ENCODE measurements around the gene PPHLN1. TPM values are rescaled to one million over a fixed set of nuclear protein-coding genes. Genes with fewer than 3 reads are reported as not detected.

PPHLN1 gene
- total RNA-seq, 2 donors from 2014 or later, result 43.4 to 45.3 TPM

GRCh38 chr12:42409471-42409870, 83.5 kb downstream of the PPHLN1 start:
- intact Hi-C loops (cut with DNase I), result no loop called here

GRCh38 chr12:42410340-42410739, 84.4 kb downstream of the PPHLN1 start:
- no peak for DNase-seq (ENCODE audit: low spot score)
- intact Hi-C loops (cut with DNase I), result no loop called here

More at GRCh38 chr12:42409471-42409870, 83.5 kb downstream of the PPHLN1 start:
- no peak for DNase-seq (ENCODE audit: low spot score)

GRCh38 chr12:42420395-42420794, 94.4 kb downstream of the PPHLN1 start:
- intact Hi-C loops (cut with DNase I), result no loop called here
- no peak for DNase-seq (ENCODE audit: low spot score)

GRCh38 chr12:42421844-42422779, 96.1 kb downstream of the PPHLN1 start:
- no peak for DNase-seq (ENCODE audit: low spot score)
- intact Hi-C loops (cut with DNase I), result no loop called here

- no peak for DNase-seq (ENCODE audit: low spot score)
- intact Hi-C loops (cut with DNase I), result no loop called here
Observed at GRCh38 chr12:42422785-42423184, 96.8 kb downstream of the PPHLN1 start.

- no peak for DNase-seq (ENCODE audit: low spot score)
- intact Hi-C loops (cut with DNase I), result no loop called here
Observed at GRCh38 chr12:42426746-42427145, 100.8 kb downstream of the PPHLN1 start.

- intact Hi-C loops (cut with DNase I), result no loop called here
- DNase-seq (ENCODE audit: low spot score), result no peak
Observed at GRCh38 chr12:42428850-42429249, 102.9 kb downstream of the PPHLN1 start.

GRCh38 chr12:42432517-42433140, 106.7 kb downstream of the PPHLN1 start:
- intact Hi-C loops (cut with DNase I), result no loop called here
- DNase-seq (ENCODE audit: low spot score), result no peak

- intact Hi-C loops (cut with DNase I), result no loop called here
- DNase-seq (ENCODE audit: low spot score), result no peak
Observed at GRCh38 chr12:42440608-42441007, 114.6 kb downstream of the PPHLN1 start.

GRCh38 chr12:42442311-42442759, 116.4 kb downstream of the PPHLN1 start:
- DNase-seq (ENCODE audit: low spot score), result no peak
- intact Hi-C loops (cut with DNase I), result no loop called here

GRCh38 chr12:42442888-42443287, 116.9 kb downstream of the PPHLN1 start:
- intact Hi-C loops (cut with DNase I), result no loop called here

GRCh38 chr12:42444192-42444943, 118.4 kb downstream of the PPHLN1 start:
- no peak for DNase-seq (ENCODE audit: low spot score)
- intact Hi-C loops (cut with DNase I), result no loop called here

More at GRCh38 chr12:42442888-42443287, 116.9 kb downstream of the PPHLN1 start:
- no peak for DNase-seq (ENCODE audit: low spot score)

- DNase-seq (ENCODE audit: low spot score), result no peak
- intact Hi-C loops (cut with DNase I), result loop anchor here in 1 of 2 donors (5.0 kb wide), 1 partner anchor 1479 kb away; no protein-coding TSS in a partner anchor
Observed at GRCh38 chr12:42445891-42446290, 119.9 kb downstream of the PPHLN1 start.

- DNase-seq (ENCODE audit: low spot score), result no peak
- intact Hi-C loops (cut with DNase I), result loop anchor here in 1 of 2 donors (5.0 kb wide), 1 partner anchor 1479 kb away; no protein-coding TSS in a partner anchor
Observed at GRCh38 chr12:42446761-42447160, 120.8 kb downstream of the PPHLN1 start.

GRCh38 chr12:42447371-42447786, 121.4 kb downstream of the PPHLN1 start:
- intact Hi-C loops (cut with DNase I), result loop anchor here in 1 of 2 donors (5.0 kb wide), 1 partner anchor 1480 kb away; no protein-coding TSS in a partner anchor
- no peak for DNase-seq (ENCODE audit: low spot score)

GRCh38 chr12:42448841-42449240, 122.9 kb downstream of the PPHLN1 start:
- DNase-seq (ENCODE audit: low spot score), result no peak
- intact Hi-C loops (cut with DNase I), result loop anchor here in 1 of 2 donors (5.0 kb wide), 1 partner anchor 1482 kb away; no protein-coding TSS in a partner anchor

GRCh38 chr12:42450248-42450647, 124.3 kb downstream of the PPHLN1 start:
- no peak for DNase-seq (ENCODE audit: low spot score)
- intact Hi-C loops (cut with DNase I), result no loop called here

- intact Hi-C loops (cut with DNase I), result no loop called here
- DNase-seq (ENCODE audit: low spot score), result no peak
Observed at GRCh38 chr12:42458575-42458974, 132.6 kb downstream of the PPHLN1 start.

- DNase-seq (ENCODE audit: low spot score), result no peak
- intact Hi-C loops (cut with DNase I), result no loop called here
Observed at GRCh38 chr12:42459336-42459847, 133.4 kb downstream of the PPHLN1 start.

All from posterior vena cava (tissue), 2 donors.